Cardiac muscle cell (in vitro differentiated cells and primary cell): ENCODE results near the gene PTBP1. TPM values are rescaled to one million over a fixed set of nuclear protein-coding genes. Genes with fewer than 3 reads are reported as not detected.
"Not testable (repeated sequence)": the region's sequence is repeated elsewhere in the genome, so short reads cannot be mapped to it uniquely, and the experiment has no call there.

Source experiments
- DNase-seq, 2 donors: peaks; one replicate each; pipeline versions ENCODE4 v3.0.0 to v3.0.0-alpha.2; 2010 to 2017; ENCODE audit warnings: low read depth in 1 of 2, low spot score in 1 of 2
- H3K27ac ChIP-seq: fragments of 200-600 bp; sonication (generic); 2 replicates; pipeline ENCODE4 v1.5.1; 2016
- H3K27me3 ChIP-seq: fragments of 200-600 bp; sonication (generic); 2 replicates; pipeline ENCODE4 v1.6.0; 2016; ENCODE audit warnings: control low read depth
- H3K36me3 ChIP-seq: fragments of 200-600 bp; sonication (generic); 2 replicates; pipeline ENCODE4 v1.5.1; 2016; ENCODE audit warnings: control low read depth
- H3K4me1 ChIP-seq: fragments of 200-600 bp; sonication (generic); 2 replicates; pipeline ENCODE4 v1.8.1; 2017; ENCODE audit warnings: low read depth, mild to moderate bottlenecking, mixed run types
- H3K4me3 ChIP-seq: fragments of 200-600 bp; sonication (generic); 2 replicates; pipeline ENCODE4 v1.5.1; 2016; ENCODE audit warnings: mild to moderate bottlenecking
- H3K9me3 ChIP-seq: fragments of 200-600 bp; sonication (generic); 2 replicates; pipeline ENCODE4 v1.5.1; 2017; ENCODE audit warnings: low read depth, mild to moderate bottlenecking, control low read depth
- CTCF ChIP-seq: IDR thresholded peaks from 2 replicates; pipeline ENCODE4 v1.5.1; 2012; ENCODE audit warnings: low read depth, mild to moderate bottlenecking, low read length
- polyA plus RNA-seq: library from polyadenylated mRNA; unstranded; fragments of >200 nt; fragmentation: Nextera tagmentation; extraction: Ambion mirVana; gene quantifications from 2 replicates; pipeline ENCODE4 v1.2.1, GENCODE V29; 2016
- total RNA-seq: library from RNA; depleted of rRNA; stranded (reverse); fragments of >200 nt; gene quantifications from 2 replicates; pipeline ENCODE4 v1.2.3, GENCODE V29; 2016

PTBP1 gene
- total and polyA plus RNA-seq, 2 experiments from 2014 or later: 92.7 to 110 TPM

GRCh38 chr19:844546-844971 is 47.3 kb downstream of the PTBP1 start:
- Histone ChIP-seq H3K9me3 (no peaks in the 10 kb centered on the region), H3K27ac (no peak overlapping the region), H3K4me1 (no peaks in the 10 kb centered on the region), H3K4me3 (no peak overlapping the region), H3K27me3 (peaks cover 33% of the 10 kb centered on the region), H3K36me3 (no peaks in the 10 kb centered on the region)
- no peak for TF ChIP-seq CTCF
- DNase-seq: no peak

- no peaks in the 10 kb centered on the region for H3K9me3 ChIP-seq
- no peaks in the 10 kb centered on the region for H3K36me3 ChIP-seq
- no peak overlapping the region for H3K4me3 ChIP-seq
- H3K4me1 ChIP-seq: no peaks in the 10 kb centered on the region
- H3K27me3 ChIP-seq: peaks cover 33% of the 10 kb centered on the region
- TF ChIP-seq CTCF: no peak
- no peak for DNase-seq
- H3K27ac ChIP-seq: no peak overlapping the region
Measured at GRCh38 chr19:845707-846521, 48.7 kb downstream of the PTBP1 start.

GRCh38 chr19:848386-848921 is 51.2 kb downstream of the PTBP1 start:
- Histone ChIP-seq H3K27ac (no peak overlapping the region), H3K27me3 (peaks cover 23% of the 10 kb centered on the region), H3K9me3 (no peaks in the 10 kb centered on the region), H3K4me3 (no peak overlapping the region), H3K4me1 (no peaks in the 10 kb centered on the region), H3K36me3 (no peaks in the 10 kb centered on the region)
- no peak for TF ChIP-seq CTCF
- peak in 1 of 2 donors; percentile 50 for DNase-seq

GRCh38 chr19:849195-849594 is 51.9 kb downstream of the PTBP1 start:
- peaks cover 17% of the 10 kb centered on the region for H3K27me3 ChIP-seq
- not testable (repeated sequence) for H3K4me3 ChIP-seq, H3K9me3 ChIP-seq, H3K4me1 ChIP-seq, DNase-seq, H3K36me3 ChIP-seq, H3K27ac ChIP-seq

- DNase-seq: peak; percentile 24 to 100
- Histone ChIP-seq H3K4me3 (no peak overlapping the region), H3K27ac (no peak overlapping the region)
Measured at GRCh38 chr19:850221-850978, 53.1 kb downstream of the PTBP1 start.

More at GRCh38 chr19:850221-850978, 53.1 kb downstream of the PTBP1 start:
- Histone ChIP-seq H3K9me3 (no peaks in the 10 kb centered on the region), H3K36me3 (no peaks in the 10 kb centered on the region), H3K4me1 (no peaks in the 10 kb centered on the region), H3K27me3 (peaks cover 7% of the 10 kb centered on the region)
- TF ChIP-seq CTCF: no peak
